Gastrocnemius medialis (tissue), 4 donors: ENCODE results near the gene GNAQ. TPM values are rescaled to one million over a fixed set of nuclear protein-coding genes. Genes with fewer than 3 reads are reported as not detected.

Experiments
- ATAC-seq, 2 donors: fragments of 150-250 bp; one replicate each; pipeline ENCODE4 v1.9.1; 2016
- DNase-seq, 2 donors: peaks; one replicate each; pipeline ENCODE4 v3.0.0-alpha.2; 2019
- H3K27ac ChIP-seq, 4 donors: fragments of 200-600 bp; sonication (generic); 1 replicate in 1 of 4; 2 replicates in 3 of 4; pipeline ENCODE4 v1.5.1; 2016 to 2018; ENCODE audit warnings: mild to moderate bottlenecking in 2 of 4, moderate library complexity in 1 of 4
- H3K27me3 ChIP-seq, 3 donors: fragments of 200-600 bp; sonication (generic) in 2 of 3; 1 replicate in 1 of 3; 2 replicates in 2 of 3; pipeline versions ENCODE4 v1.5.1 to v1.6.0; 2016 to 2019; ENCODE audit warnings: mild to moderate bottlenecking in 1 of 3, moderate library complexity in 1 of 3
- H3K36me3 ChIP-seq, 2 donors: fragments of 200-600 bp; sonication (generic) in 1 of 2; one replicate each; pipeline ENCODE4 v1.5.1; 2017 to 2018
- H3K4me1 ChIP-seq, 2 donors: fragments of 200-600 bp; sonication (generic) in 1 of 2; one replicate each; pipeline ENCODE4 v1.5.1; 2016 to 2017; ENCODE audit warnings: mild to moderate bottlenecking in 2 of 2
- H3K4me3 ChIP-seq, 4 donors: fragments of 200-600 bp; sonication (generic) in 3 of 4; 1 replicate in 1 of 4; 2 replicates in 3 of 4; pipeline ENCODE4 v1.5.1; 2016 to 2019; ENCODE audit warnings: mild to moderate bottlenecking in 2 of 4
- H3K9me3 ChIP-seq, 3 donors: fragments of 200-600 bp; sonication (generic) in 2 of 3; 1 replicate in 1 of 3; 2 replicates in 2 of 3; pipeline ENCODE4 v1.5.1; 2016 to 2019
- POLR2A ChIP-seq, 2 donors: fragments of 450-650 bp; IDR thresholded peaks; one replicate each; pipeline ENCODE4 v1.6.1; 2017; ENCODE audit warnings: antibody characterized with exemption in 2 of 2, mild to moderate bottlenecking in 2 of 2, moderate library complexity in 2 of 2
- in situ Hi-C, 4 donors: fragments of 200-750 bp; cut with MboI; loops; one replicate each; pipeline versions ENCODE4 v1.15.0 to v1.8.0; 2017; ENCODE audit warnings: low sequenced_read_pairs in 4 of 4
- intact Hi-C: fragments of 100-400 bp; cut with DNase I; formaldehyde crosslinking; loops from one replicate; pipeline ENCODE4 v1.15.1; 2023; ENCODE audit warnings: low total_unique reads
- total RNA-seq, 4 donors: library from RNA; depleted of rRNA; stranded (reverse); fragments of >200 nt; gene quantifications; one replicate each; pipeline versions ENCODE4 v1.1.0 to v1.2.3, GENCODE V29; 2016
- TF ChIP-seq, protein P1 (sequence below), 5 experiments: fragments of 450-650 bp in 3 of 5; fragments of 200-600 bp in 2 of 5; sonication (generic) in 2 of 5; IDR thresholded peaks in 4 of 5; conservative IDR thresholded peaks in 1 of 5; 1 replicate in 4 of 5; 2 replicates in 1 of 5; pipeline ENCODE4 v1.5.1; 2016 to 2019; ENCODE audit warnings: antibody characterized with exemption in 5 of 5, mild to moderate bottlenecking in 3 of 5, moderate library complexity in 3 of 5

The GNAQ gene
- total RNA-seq, 4 donors from 2014 or later: 11.3 to 25.9 (median 18.7) TPM

DNA sequence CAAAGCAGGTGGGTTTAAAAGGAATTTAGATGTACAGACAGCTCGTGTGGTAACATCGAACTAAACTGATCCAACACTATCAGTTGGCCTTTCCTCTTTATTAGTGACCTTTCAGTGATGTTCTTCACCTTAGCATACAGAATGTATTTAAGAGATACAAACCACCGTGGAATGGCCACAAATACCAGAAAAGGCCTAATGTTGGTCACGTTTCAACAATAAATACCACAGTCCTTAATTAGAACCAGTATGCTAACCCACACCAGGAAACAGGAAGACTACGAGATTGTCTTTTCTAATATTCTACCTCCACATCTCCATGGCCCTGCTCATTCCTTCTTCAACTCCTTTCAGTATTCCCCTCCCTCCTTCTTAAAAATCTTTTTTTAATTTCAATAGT lies 40.4 kb downstream of the GNAQ start:
- no peaks in the 10 kb centered on the region for H3K9me3 ChIP-seq
- H3K27ac ChIP-seq: no peak overlapping the region
- H3K4me3 ChIP-seq: no peak overlapping the region
- H3K36me3 ChIP-seq: no peaks in the 10 kb centered on the region
- no peaks in the 10 kb centered on the region for H3K27me3 ChIP-seq
- peaks cover 6 to 12% of the 10 kb centered on the region in 2 donors for H3K4me1 ChIP-seq
- DNase-seq (no peak), ATAC-seq (no peak)
- in situ Hi-C loops (no loop called here), intact Hi-C loops (no loop called here)
- TF ChIP-seq POLR2A (IDR thresholded peaks at IDR 0.05): no peak
- TF ChIP-seq, protein P1, sequence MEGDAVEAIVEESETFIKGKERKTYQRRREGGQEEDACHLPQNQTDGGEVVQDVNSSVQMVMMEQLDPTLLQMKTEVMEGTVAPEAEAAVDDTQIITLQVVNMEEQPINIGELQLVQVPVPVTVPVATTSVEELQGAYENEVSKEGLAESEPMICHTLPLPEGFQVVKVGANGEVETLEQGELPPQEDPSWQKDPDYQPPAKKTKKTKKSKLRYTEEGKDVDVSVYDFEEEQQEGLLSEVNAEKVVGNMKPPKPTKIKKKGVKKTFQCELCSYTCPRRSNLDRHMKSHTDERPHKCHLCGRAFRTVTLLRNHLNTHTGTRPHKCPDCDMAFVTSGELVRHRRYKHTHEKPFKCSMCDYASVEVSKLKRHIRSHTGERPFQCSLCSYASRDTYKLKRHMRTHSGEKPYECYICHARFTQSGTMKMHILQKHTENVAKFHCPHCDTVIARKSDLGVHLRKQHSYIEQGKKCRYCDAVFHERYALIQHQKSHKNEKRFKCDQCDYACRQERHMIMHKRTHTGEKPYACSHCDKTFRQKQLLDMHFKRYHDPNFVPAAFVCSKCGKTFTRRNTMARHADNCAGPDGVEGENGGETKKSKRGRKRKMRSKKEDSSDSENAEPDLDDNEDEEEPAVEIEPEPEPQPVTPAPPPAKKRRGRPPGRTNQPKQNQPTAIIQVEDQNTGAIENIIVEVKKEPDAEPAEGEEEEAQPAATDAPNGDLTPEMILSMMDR (IDR thresholded peaks at IDR 0.05 in 4 of 5, conservative IDR thresholded peaks at IDR 0.05 in 1 of 5): no peak

DNA sequence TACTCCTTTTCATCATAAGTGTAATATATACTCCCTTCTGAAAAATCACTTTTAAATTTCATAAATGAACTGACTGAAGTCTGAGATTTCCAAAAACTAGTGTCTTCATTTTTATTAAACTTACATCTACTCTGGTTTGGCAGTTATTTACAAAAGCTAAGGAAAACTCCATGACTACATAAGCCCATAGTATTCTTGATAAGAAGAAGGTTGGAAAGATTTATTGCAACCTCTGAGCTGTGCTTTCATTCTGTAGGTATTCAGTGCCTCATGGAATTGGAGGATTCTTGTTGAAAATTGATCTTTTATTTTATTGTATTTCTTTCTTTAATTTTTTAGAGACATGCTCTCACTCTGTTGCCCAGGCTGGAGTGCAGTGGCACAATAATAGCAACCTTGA lies 41.7 kb downstream of the GNAQ start:
- Histone ChIP-seq H3K4me1 (peaks cover 6 to 12% of the 10 kb centered on the region in 2 donors), H3K9me3 (no peaks in the 10 kb centered on the region), H3K36me3 (no peaks in the 10 kb centered on the region), H3K27ac (no peak overlapping the region), H3K4me3 (no peak overlapping the region), H3K27me3 (no peaks in the 10 kb centered on the region)
- TF ChIP-seq, protein P1 (IDR thresholded peaks at IDR 0.05 in 4 of 5, conservative IDR thresholded peaks at IDR 0.05 in 1 of 5): no peak
- TF ChIP-seq POLR2A (IDR thresholded peaks at IDR 0.05): no peak
- in situ Hi-C loops (no loop called here), intact Hi-C loops (no loop called here)
- DNase-seq (no peak), ATAC-seq (no peak)

DNA sequence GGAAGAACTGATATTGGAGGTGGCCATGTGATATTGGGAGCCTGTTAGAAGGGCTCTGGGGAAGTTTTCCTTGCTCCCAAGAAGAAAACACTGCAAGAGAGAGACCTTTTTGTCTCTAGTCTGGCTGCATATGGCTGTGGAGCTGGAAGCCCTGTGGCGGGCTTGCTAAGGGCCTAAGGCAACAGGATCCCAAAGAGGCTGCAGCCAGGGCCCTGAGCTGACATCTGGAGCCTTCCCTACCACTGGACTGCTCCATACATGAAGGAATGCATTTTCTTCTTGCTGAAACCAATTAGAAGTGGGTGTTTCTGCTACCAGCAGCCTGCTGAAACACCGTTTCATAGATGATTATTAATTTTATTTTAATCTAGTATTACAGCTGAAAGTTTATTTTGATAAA lies 42.2 kb downstream of the GNAQ start:
- Histone ChIP-seq H3K9me3 (no peaks in the 10 kb centered on the region), H3K36me3 (no peaks in the 10 kb centered on the region), H3K4me1 (peaks cover 6 to 12% of the 10 kb centered on the region in 2 donors), H3K4me3 (no peak overlapping the region), H3K27ac (no peak overlapping the region), H3K27me3 (no peaks in the 10 kb centered on the region)
- in situ Hi-C loops (no loop called here), intact Hi-C loops (no loop called here)
- DNase-seq: no peak
- no peak for ATAC-seq
- TF ChIP-seq, protein P1 (IDR thresholded peaks at IDR 0.05 in 4 of 5, conservative IDR thresholded peaks at IDR 0.05 in 1 of 5): no peak
- TF ChIP-seq POLR2A (IDR thresholded peaks at IDR 0.05): no peak

DNA sequence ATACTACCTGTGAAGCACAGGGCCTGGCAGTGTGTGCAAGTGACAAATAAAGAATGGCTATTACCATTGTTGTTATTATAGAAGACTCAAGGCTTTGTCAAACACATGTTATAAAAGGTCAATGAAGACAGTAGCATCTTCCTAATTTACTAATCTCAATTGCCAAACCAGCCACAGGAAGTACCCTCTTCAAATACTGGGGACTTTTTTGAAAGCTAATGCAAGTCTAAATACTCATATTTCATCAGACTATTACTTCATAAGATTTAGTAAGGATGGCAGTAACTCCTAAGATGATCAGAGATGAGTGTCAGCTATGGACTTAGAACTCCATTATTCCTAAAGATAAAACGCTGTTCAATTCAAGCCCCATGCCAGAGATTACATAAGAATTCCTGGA lies 43.0 kb downstream of the GNAQ start:
- TF ChIP-seq POLR2A (IDR thresholded peaks at IDR 0.05): no peak
- in situ Hi-C loops: no loop called here
- peaks cover 6 to 12% of the 10 kb centered on the region in 2 donors for H3K4me1 ChIP-seq
- H3K36me3 ChIP-seq: no peaks in the 10 kb centered on the region
- intact Hi-C loops: no loop called here
- H3K9me3 ChIP-seq: no peaks in the 10 kb centered on the region
- no peak for ATAC-seq
- no peak for DNase-seq
- no peak overlapping the region for H3K4me3 ChIP-seq
- H3K27me3 ChIP-seq: no peaks in the 10 kb centered on the region
- H3K27ac ChIP-seq: no peak overlapping the region

DNA sequence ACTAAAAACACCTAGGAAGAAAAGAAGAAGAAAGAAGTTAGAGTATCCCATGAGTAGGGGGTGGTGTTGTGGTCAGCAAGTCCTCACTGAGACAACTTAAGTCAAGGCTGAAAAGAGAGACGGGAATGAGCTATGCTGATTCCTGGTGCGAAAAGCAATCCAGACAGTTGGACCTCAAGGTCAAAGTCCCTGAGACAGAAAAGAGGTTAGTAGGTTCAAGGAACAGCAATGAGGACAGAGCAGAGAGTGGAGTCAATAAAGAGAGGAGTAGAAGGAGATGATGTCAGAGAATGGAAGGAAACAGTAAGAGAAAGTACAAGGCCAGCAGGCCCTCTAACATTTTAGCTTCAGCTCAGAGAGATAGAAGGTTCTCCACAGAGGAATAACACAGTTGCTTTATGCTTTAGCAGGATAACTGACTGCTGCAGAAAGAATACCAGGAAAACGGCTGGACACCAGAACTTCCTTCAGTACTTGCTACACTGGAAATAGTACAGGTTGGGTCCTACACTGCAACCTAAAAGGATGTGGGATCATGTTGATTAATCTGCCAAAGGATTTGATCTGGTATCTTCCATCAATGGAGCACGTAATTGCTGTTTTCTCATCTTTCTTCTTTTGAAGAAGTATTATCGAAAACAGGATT lies 43.6 kb downstream of the GNAQ start:
- DNase-seq: no peak
- no peak for ATAC-seq
- no peaks in the 10 kb centered on the region for H3K36me3 ChIP-seq
- intact Hi-C loops (no loop called here), in situ Hi-C loops (no loop called here)
- TF ChIP-seq, protein P1 (IDR thresholded peaks at IDR 0.05 in 4 of 5, conservative IDR thresholded peaks at IDR 0.05 in 1 of 5): no peak
- no peak for TF ChIP-seq POLR2A (IDR thresholded peaks at IDR 0.05)
- no peak overlapping the region for H3K4me3 ChIP-seq
- H3K27me3 ChIP-seq: no peaks in the 10 kb centered on the region
- H3K4me1 ChIP-seq: peaks cover 6 to 12% of the 10 kb centered on the region in 2 donors
- H3K27ac ChIP-seq: no peak overlapping the region
- no peaks in the 10 kb centered on the region for H3K9me3 ChIP-seq
